LNCaP clone FGC (cell line): ENCODE measurements around the gene HJURP.

Experiments
- DNase-seq: peaks from one replicate; pipeline ENCODE4 v3.0.0-alpha.2; 2011; ENCODE audit warnings: low read depth
- H3K4me3 ChIP-seq: 2 replicates; pipeline ENCODE4 v1.5.1; 2011; ENCODE audit warnings: mild to moderate bottlenecking, low read depth, low read length, control low read depth
- CTCF ChIP-seq: IDR thresholded peaks from 2 replicates; pipeline ENCODE4 v1.5.1; 2012; ENCODE audit warnings: mild to moderate bottlenecking; ENCODE audit not compliant: control insufficient read depth, insufficient read depth; ENCODE audit errors: extremely low read depth

Gene HJURP

GRCh38 chr2:233867993-233868532, 13.7 kb upstream of the HJURP start, which contains the start of gene MSL3B:
MSL3B (minus strand) TSS chr2:233868386.
- peak within 1 kb of the TSS; percentile 84 for H3K4me3 ChIP-seq
- no peak for TF ChIP-seq CTCF
- peak; percentile 25 for DNase-seq

GRCh38 chr2:233866479-233866878, 12.1 kb upstream of the HJURP start:
- no peak overlapping the region for H3K4me3 ChIP-seq
- no peak for TF ChIP-seq CTCF
- no peak for DNase-seq

GRCh38 chr2:233865838-233866237, 11.5 kb upstream of the HJURP start:
- no peak for TF ChIP-seq CTCF

GRCh38 chr2:233862261-233862768, 8.0 kb upstream of the HJURP start:
- no peak for TF ChIP-seq CTCF
- H3K4me3 ChIP-seq, result no peak overlapping the region
- DNase-seq, result no peak

More at GRCh38 chr2:233865838-233866237, 11.5 kb upstream of the HJURP start:
- H3K4me3 ChIP-seq, result no peak overlapping the region
- DNase-seq, result no peak

GRCh38 chr2:233858331-233858730, 4.0 kb upstream of the HJURP start:
- no peak for DNase-seq
- no peak overlapping the region for H3K4me3 ChIP-seq

GRCh38 chr2:233857511-233858141, 3.3 kb upstream of the HJURP start:
- H3K4me3 ChIP-seq, result no peak overlapping the region
- no peak for DNase-seq
- TF ChIP-seq CTCF, result peak; percentile 69

More at GRCh38 chr2:233858331-233858730, 4.0 kb upstream of the HJURP start:
- TF ChIP-seq CTCF, result no peak
